Vagina (tissue), 2 donors: ENCODE results near the gene LAMTOR1. TPM values are rescaled to one million over a fixed set of nuclear protein-coding genes. Genes with fewer than 3 reads are reported as not detected.
A peak's percentile ranks its signal among the peaks of the same experiment; 100 is the strongest.

Source experiments
- DNase-seq, 2 donors: peaks; one replicate each; pipeline ENCODE4 v3.0.0-alpha.2; 2017; ENCODE audit errors: extremely low spot score in 2 of 2
- H3K27ac ChIP-seq: fragments of 200-600 bp; sonication (generic); one replicate; pipeline ENCODE4 v1.5.1; 2019
- H3K27me3 ChIP-seq: fragments of 200-600 bp; sonication (generic); one replicate; pipeline ENCODE4 v1.5.1; 2019
- H3K36me3 ChIP-seq, 2 donors: fragments of 200-600 bp; sonication (generic); one replicate each; pipeline ENCODE4 v1.5.1; 2017 to 2019
- H3K4me1 ChIP-seq: fragments of 200-600 bp; sonication (generic); one replicate; pipeline ENCODE4 v1.5.1; 2019
- H3K4me3 ChIP-seq, 2 donors: fragments of 200-600 bp; sonication (generic); 1 replicate in 1 of 2; 2 replicates in 1 of 2; pipeline ENCODE4 v1.5.1; 2016 to 2019
- H3K9me3 ChIP-seq: fragments of 200-600 bp; sonication (generic); one replicate; pipeline ENCODE4 v1.5.1; 2019
- CTCF ChIP-seq, 3 experiments: fragments of 450-650 bp in 2 of 3; fragments of 200-600 bp in 1 of 3; sonication (generic) in 1 of 3; IDR thresholded peaks; one replicate each; pipeline ENCODE4 v1.5.1; 2017 to 2019; ENCODE audit warnings: antibody characterized with exemption in 3 of 3, mild to moderate bottlenecking in 2 of 3, moderate library complexity in 2 of 3
- POLR2A ChIP-seq, 2 donors: fragments of 450-650 bp; IDR thresholded peaks; one replicate each; pipeline ENCODE4 v1.6.1; 2017; ENCODE audit warnings: antibody characterized with exemption in 2 of 2, mild to moderate bottlenecking in 2 of 2, moderate library complexity in 2 of 2
- POLR2AphosphoS5 ChIP-seq, 2 donors: sonication (generic); formaldehyde crosslinking; IDR thresholded peaks; one replicate each; pipeline ENCODE4 v1.9.0; 2017; ENCODE audit warnings: antibody characterized with exemption in 2 of 2, mild to moderate bottlenecking in 2 of 2, low read depth in 1 of 2; ENCODE audit not compliant: insufficient read depth in 1 of 2
- intact Hi-C: fragments of 100-400 bp; cut with DNase I; formaldehyde crosslinking; loops from one replicate; pipeline ENCODE4 v1.15.1; 2023
- total RNA-seq: library from RNA; depleted of rRNA; stranded (reverse); fragments of >200 nt; gene quantifications from one replicate; pipeline ENCODE4 v1.2.3, GENCODE V29; 2016

LAMTOR1 gene
- total RNA-seq, 1 donor from 2014 or later = 87.4 TPM

GRCh38 chr11:72111300-72112142 is 8.4 kb upstream of the LAMTOR1 start:
- peak overlapping the region; percentile 47 to 58 for H3K4me3 ChIP-seq
- intact Hi-C loops = no loop called here
- TF ChIP-seq POLR2A (IDR thresholded peaks at IDR 0.05) (no peak), CTCF (IDR thresholded peaks at IDR 0.05) (no peak), POLR2AphosphoS5 (IDR thresholded peaks at IDR 0.05; ENCODE audit: insufficient read depth in 1 of 2, low read depth in 1 of 2) (no peak)
- peak overlapping the region; percentile 97 for H3K27ac ChIP-seq
- peaks cover 21% of the 10 kb centered on the region for H3K4me1 ChIP-seq
- H3K36me3 ChIP-seq = peaks cover 0 to 6% of the 10 kb centered on the region in 2 donors
- H3K9me3 ChIP-seq = no peaks in the 10 kb centered on the region
- no peaks in the 10 kb centered on the region for H3K27me3 ChIP-seq
- DNase-seq = no peak

DNA sequence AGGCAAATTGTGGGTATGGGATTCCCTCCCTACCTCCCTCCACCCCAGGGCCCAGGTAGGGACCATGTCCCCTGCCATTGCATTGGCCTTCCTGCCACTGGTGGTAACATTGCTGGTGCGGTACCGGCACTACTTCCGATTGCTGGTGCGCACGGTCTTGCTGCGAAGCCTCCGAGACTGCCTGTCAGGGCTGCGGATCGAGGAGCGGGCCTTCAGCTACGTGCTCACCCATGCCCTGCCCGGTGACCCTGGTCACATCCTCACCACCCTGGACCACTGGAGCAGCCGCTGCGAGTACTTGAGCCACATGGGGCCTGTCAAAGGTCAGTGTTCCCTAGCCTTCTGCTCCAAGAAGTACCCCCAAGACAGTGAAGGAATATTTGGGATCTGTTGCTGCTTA is 2.8 kb upstream of the LAMTOR1 start, which contains the start of gene TOMT:
TSS of gene TOMT (plus strand) at position 37 of the 400 bp plus-strand sequence. CDS start at position 65, 28 bp downstream.
- H3K4me3 ChIP-seq = no peak within 1 kb of the TSS
- no peak for DNase-seq
- no peaks in the 10 kb centered on the region for H3K27me3 ChIP-seq
- peaks cover 24% of the 10 kb centered on the region for H3K4me1 ChIP-seq
- no peak within 1 kb of the TSS for H3K27ac ChIP-seq
- H3K9me3 ChIP-seq = no peaks in the 10 kb centered on the region
- intact Hi-C loops = no loop called here
- H3K36me3 ChIP-seq = peaks cover 0 to 6% of the 10 kb centered on the region in 2 donors
- TF ChIP-seq POLR2A (IDR thresholded peaks at IDR 0.05) = no peak
- no peak for TF ChIP-seq CTCF (IDR thresholded peaks at IDR 0.05)
- TF ChIP-seq POLR2AphosphoS5 (IDR thresholded peaks at IDR 0.05; ENCODE audit: insufficient read depth in 1 of 2, low read depth in 1 of 2) = no peak

GRCh38 chr11:72103754-72104167 is 664 bp upstream of the LAMTOR1 start:
- Histone ChIP-seq H3K27ac (peak overlapping the region; percentile 93), H3K4me1 (peaks cover 44% of the 10 kb centered on the region), H3K9me3 (no peaks in the 10 kb centered on the region), H3K4me3 (peak overlapping the region; percentile 64 to 91), H3K36me3 (peaks cover 0 to 11% of the 10 kb centered on the region in 2 donors), H3K27me3 (no peaks in the 10 kb centered on the region)
- DNase-seq = no peak
- intact Hi-C loops = no loop called here
- TF ChIP-seq POLR2A (IDR thresholded peaks at IDR 0.05) (no peak), POLR2AphosphoS5 (IDR thresholded peaks at IDR 0.05; ENCODE audit: insufficient read depth in 1 of 2, low read depth in 1 of 2) (no peak), CTCF (IDR thresholded peaks at IDR 0.05) (no peak)

- Histone ChIP-seq H3K9me3 (no peaks in the 10 kb centered on the region), H3K4me3 (peak overlapping the region; percentile 64 to 91), H3K27ac (peak overlapping the region; percentile 93), H3K4me1 (peaks cover 44% of the 10 kb centered on the region), H3K36me3 (peaks cover 0 to 17% of the 10 kb centered on the region in 2 donors), H3K27me3 (no peaks in the 10 kb centered on the region)
- no peak for DNase-seq
- TF ChIP-seq POLR2AphosphoS5 (IDR thresholded peaks at IDR 0.05; ENCODE audit: insufficient read depth in 1 of 2, low read depth in 1 of 2) (no peak), CTCF (IDR thresholded peaks at IDR 0.05) (no peak), POLR2A (IDR thresholded peaks at IDR 0.05) (no peak)
- intact Hi-C loops = no loop called here
Observed at GRCh38 chr11:72102631-72102945, 509 bp downstream of the LAMTOR1 start.

GRCh38 chr11:72102162-72102561 is 935 bp downstream of the LAMTOR1 start:
- Histone ChIP-seq H3K27me3 (no peaks in the 10 kb centered on the region), H3K4me1 (peaks cover 44% of the 10 kb centered on the region), H3K9me3 (no peaks in the 10 kb centered on the region), H3K4me3 (peak overlapping the region; percentile 64 to 91), H3K27ac (peak overlapping the region; percentile 93), H3K36me3 (peaks cover 0 to 21% of the 10 kb centered on the region in 2 donors)
- intact Hi-C loops = no loop called here
- TF ChIP-seq POLR2A (IDR thresholded peaks at IDR 0.05) (no peak), POLR2AphosphoS5 (IDR thresholded peaks at IDR 0.05; ENCODE audit: insufficient read depth in 1 of 2, low read depth in 1 of 2) (no peak), CTCF (IDR thresholded peaks at IDR 0.05) (no peak)
- DNase-seq = no peak
